HG03378 (cell line): ENCODE results near the gene ZBTB7C.
"Not testable (repeated sequence)": the region's sequence is repeated elsewhere in the genome, so short reads cannot be mapped to it uniquely, and the experiment has no call there.

Experiments used
- ATAC-seq: cut with Tn5 transposase; IDR thresholded peaks from one replicate; pipeline ENCODE4 v1.9.1; 2021; ENCODE audit warnings: mild to moderate bottlenecking, moderate library complexity; ENCODE audit not compliant: unreplicated experiment

Gene ZBTB7C

DNA sequence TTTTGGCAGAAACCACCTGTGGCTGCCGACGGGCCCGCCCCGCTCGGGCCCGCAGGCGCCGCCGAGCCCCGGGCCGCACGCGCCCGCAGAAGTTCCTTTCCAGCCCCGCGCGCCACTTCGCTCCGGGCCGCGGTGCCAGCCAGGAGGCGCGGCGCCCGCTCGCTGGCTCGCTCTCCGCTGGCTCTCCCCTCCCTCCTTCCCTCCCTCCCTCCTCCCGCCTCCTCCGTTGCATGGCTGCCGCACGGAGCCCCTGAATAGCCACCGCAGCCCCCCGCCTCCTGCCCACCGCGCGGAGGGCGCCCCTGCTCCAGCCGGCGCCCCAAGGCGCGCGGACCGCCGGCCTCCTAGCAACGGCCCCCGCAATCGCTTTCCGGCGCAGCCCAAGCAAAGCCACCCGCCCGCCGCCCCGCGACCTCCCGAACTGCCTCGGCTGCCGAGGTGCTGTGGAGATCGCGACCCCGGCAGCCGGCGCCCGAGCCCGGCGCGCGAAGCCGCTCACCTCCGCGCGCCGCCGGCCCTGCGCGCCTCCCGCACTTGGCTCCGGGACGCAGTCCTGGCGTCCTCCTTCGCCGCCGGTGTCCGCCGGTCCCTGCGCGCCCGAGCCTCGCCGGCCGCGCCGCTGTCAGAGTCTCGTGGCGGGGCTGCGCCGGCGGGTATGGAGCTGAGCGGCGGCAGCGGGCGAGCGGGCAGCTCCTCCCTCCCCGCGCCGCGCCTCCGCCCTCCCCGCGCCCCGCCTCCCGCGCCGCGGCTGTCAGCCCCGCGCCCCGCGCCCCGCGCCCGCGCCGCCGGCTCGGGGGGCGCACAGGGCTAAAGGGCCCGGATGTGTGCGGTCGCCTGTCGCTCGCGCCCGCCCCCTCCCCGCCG is at the start of gene ZBTB7C:
ZBTB7C (minus strand) TSS at position 657 of the 864 bp plus-strand sequence.
- no peak for ATAC-seq

DNA sequence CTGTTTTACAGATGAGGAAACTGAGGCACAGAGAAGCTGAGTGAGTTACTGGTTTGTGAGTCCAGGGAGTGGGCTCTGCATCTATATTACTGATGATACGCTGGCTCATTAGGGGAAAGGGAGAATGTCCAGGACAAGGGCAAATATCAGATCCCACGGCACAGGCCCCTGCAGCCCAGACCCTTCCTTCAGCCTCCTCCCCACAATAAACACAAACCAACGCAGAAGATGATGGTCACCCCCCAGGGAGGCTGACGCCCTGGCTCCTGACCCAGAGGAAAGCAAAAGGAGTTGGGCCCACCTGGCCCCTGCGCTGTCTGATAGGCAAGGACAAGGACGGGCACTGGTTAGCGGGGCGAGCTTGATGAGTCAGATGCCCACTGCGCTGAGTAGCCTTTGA is 47.7 kb upstream of the ZBTB7C start:
- ATAC-seq, result no peak

DNA sequence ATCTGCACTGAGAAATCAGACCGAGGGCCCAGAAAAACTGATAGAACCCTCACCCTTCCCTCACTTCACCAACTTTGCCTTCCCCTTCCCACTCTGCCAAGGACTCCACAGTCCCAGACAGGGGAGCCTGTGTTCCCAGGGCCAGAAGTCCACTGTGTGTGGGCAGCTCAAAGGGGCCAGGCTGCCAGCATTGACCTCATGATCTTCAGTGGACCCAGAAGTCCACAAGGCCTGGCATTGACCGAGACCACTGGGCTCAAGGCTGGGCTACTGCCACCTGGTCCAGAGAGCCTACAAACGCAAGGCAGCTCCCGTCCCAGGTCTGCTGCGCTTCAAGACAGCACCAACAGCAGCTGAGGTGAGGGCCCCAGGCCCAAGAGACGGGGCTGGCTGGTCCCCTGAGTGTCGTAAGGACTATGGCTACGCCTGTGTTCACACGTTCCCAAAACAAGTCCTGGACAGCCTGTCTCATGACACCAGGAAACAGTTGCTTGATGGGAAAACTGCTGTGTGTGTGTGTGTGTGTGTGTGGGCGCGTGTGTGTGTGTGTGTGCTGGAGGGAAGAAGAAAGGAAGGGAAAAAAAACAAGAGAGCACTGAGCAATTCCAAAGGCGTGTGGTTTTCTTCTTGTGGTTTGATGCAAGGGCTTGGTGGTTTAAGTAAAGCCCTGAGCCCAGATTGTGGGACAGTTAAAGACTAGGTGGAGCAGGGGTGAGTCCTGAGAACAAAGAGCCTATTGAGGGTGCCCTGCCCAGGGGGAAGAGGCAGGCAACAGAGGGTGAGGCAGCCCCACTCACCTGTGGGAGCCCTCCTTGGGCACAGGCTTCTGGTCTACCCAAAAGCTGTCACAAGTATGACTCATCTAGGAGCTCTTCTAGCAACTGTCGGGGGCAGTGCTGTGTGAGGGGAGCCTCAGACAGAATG is 46.6 kb upstream of the ZBTB7C start:
- ATAC-seq, result no peak

DNA sequence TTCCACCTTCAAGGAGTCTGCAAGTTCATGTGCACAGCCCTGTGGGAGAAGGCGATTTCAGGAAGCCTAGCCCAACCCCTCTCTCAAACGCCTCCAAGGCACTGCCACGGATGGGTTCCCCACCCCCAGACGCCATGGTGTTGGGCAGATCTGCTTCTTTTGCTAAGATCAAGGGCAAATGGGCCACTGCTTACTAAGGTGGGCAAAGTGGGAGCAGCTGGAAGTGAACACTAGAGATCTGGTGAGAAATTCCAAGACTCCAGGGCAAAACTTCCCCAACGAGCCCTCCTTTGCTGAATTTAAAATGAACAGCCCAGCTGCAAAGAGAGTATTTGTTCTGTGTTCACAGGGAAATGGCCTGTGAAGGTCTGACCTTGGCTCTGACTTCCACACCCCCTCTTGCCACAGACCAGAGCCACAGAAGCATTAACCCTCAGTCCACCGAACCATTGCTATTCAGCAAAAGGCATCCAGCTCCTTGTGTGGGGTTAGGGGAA is 45.1 kb upstream of the ZBTB7C start:
- ATAC-seq, result no peak

DNA sequence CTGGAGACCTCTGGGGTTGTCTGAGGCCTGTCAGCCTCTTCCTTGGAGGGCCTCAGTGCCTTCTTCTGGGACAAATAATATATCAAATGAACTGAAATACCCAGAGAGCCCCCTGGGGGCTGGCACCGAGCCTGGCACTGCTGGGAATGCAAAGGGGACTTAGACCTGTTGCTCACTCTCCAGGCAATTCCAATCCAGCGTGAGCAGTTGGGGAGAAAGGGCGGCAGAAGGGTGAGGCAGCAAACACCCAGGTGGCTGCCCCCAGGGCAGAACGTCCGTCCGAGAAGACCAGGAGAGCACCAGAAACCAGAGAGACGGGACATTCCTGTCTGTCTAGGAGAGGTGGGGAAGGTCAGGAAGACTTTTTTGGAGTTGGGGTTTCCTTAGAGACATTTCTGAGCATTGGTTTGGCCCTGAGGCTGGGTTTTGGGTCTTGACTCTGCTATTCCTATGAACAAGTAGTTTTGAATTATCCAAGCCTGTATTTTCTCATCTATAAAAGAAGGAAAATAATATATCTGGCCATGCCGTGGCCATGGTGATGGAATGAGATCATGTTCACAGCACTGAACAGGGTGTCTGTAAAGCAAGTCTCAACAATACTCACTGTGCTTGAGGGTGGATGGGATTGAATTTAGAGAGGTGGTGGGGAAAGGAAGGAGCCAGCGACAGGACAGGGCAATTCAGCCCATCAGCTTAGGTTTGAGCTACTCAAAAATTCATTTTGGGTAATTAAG is 44.3 kb upstream of the ZBTB7C start:
- ATAC-seq, result no peak

DNA sequence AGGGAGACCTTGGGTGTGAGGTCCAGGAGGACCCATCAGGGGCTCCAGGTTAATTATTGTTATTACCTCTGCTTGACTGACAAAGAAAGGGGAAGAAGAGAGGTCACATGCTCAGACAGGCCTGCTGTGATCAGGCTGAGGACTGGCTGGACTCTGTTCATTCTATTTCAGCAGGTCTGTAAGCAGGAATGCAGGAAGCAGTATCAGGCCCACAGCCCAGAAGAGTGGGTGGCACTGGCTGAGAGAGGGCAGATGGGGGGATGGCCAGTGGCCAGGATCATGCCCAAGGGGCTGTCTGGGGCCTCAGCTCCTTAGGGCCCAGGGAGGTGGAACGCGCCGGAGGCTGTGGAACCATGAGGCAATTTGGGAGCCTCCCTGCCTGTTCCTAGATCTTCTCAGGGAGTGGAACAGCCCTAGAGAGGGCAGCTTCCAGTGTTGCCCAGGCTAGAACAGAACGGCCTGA is 43.7 kb upstream of the ZBTB7C start:
- no peak for ATAC-seq

DNA sequence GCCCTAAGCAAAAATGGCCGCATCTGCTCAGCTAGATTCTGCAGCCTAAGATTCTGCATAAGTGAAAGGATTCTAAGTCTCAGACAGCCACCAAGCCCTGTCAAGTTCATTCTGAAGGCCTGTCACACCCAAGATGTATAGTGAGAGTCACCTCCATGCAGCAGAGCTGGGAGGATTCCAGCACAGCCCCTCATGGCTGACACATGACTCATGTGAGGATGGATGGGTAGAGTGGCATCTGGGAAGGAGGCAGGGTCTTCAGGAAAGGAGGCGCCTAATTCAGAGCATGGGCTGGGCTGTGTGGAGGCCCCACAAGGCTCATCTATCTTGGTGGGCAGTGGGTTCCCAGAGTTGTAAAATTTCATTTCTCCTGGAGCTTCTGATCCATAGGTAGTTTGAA is 41.5 kb upstream of the ZBTB7C start:
- no peak for ATAC-seq

DNA sequence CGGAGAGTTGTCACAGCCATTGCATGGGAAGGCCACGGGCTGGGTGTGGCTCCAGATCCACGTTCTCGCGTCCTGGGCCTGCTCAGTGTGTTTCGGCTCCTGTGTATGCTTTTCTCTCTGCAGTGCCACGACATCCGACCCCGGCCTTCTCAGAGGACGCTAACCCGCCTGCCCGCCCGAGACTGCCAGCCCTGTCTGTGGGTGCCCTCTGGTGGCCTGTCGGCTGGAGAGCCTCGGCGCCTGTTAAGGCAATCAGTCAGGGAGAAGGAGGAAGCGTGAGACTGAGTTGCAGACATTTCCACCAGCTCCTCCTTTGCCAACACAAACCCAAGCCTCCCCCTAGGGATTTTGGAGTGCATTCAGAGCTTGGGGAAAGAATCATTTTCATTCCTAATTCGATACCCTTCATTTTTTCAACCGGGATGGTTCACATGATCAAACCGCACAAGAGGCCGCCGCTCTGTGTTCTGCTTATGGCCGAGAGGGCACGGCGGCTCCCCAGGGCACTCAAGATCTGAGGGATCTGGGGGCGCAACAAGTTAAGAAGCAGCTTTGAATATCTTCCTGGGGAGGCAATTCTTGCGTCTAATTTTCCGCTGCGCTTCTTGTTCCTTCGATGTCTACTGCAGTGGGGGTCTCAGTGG is 37.5 kb upstream of the ZBTB7C start:
- ATAC-seq, result no peak

DNA sequence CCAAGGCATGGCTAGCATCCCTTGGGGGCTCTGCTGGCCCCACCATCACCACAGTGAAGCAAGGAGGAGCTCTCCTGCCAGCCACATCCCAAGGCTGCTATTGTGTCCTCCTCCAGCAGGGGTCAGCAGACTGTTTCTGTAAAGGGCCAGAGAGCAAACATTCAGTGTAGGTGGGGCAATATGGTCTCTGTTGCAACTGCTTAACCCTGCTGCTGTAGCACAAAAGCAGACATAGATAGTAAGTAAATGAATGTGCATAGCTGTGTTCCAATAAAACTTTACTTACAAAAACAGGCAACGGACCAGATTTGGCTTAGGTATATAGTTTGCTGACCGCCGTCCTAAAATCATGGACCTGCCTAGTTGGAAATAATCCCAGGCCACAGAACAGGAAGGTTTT is 36.4 kb upstream of the ZBTB7C start:
- ATAC-seq, result peak; percentile 51

DNA sequence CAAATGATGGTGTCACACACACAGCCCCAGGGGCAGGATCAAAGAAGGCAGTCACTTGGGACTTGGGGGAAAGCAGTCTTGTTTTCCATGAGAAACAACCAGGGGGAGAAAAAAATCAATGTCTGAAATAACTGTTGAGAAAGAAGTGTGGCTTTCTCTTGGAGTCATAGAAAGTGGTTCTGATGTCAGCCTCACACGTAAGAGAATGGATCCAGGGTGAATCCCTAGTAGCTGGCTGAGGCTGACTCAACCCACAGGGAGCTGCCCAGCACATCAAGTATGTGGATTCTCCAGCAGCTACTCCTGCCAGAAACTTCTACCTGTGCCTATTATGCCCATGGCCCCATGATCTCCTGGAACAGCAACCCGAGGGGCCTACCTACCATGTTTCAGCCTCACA is 33.6 kb upstream of the ZBTB7C start:
- no peak for ATAC-seq

DNA sequence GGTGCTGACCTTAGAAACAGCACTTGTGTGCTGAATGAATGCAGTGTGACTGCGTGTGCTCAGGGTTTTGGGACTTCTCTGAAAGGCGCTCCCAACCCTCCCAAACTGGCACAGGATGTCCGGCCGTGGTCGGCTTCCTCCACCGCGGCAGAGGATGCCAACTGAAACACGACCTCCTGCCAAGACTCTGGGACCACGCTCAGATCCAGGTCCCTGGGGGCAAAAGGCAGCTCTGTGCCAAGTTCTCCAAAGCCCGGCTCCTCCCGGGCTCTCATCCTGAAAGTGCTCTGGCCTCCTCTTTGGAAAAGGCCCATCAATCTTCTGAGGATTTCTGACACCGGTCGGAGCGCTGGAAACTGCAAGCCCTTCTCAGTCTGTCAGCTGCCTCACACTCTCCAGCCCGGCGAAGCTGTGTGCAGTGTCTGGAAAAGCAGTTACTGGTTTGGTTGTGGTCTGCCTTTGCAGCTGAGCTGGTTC is 32.3 kb upstream of the ZBTB7C start:
- ATAC-seq, result no peak

DNA sequence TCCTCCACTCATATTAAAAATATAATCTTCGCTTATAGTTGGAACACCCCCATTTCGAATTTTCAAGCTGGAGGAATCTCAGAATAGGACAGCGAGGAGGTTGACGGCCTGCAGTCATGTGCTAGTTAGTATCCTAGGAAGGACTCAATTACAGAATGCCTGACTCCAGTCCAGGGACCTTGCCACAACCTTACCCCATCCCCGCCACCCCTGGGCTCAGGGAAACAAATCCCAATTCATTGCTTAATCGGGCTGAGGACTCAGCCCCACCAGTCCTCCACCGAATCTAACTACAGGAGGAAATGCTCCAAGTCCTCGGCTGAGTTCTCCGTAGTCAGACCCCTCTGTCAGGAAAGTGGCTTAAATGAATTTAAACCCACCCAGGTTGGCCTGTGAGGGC is 31.7 kb upstream of the ZBTB7C start:
- ATAC-seq, result no peak

DNA sequence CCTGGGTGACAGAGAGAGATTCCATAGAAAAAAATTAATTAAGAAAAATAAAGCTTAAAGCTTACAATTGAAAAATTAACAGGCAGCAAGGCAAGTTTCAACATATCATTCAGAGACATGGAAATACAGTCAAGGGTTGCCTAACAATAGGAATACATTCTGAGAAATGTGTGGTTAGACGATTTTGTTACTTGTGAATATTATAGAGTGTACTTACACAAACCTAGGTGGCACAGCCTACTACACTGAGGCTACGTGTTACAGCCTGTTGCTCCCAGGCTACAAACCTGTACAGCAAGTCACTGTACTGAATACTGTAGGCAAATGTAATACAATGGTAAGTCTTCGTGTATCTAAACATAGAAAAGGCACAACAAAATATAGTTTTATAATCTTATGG is 27.7 kb upstream of the ZBTB7C start:
- ATAC-seq, result no peak

DNA sequence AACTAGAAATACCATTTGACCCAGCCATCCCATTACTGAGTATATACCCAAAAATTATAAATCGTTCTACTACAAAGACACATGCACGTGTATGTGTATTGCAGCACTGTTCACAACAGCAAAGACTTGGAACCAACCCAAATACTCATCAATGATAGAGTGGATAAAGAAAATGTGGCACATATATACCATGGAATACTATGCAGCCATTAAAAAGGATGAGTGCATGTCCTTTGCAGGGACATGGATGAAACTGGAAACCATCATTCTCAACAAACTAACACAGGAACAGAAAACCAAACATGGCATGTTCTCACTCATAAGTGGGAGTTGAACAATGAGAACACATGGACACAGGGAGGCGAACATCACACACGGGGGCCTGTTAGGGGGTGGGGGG is 25.2 kb upstream of the ZBTB7C start:
- ATAC-seq, result not testable (repeated sequence)

DNA sequence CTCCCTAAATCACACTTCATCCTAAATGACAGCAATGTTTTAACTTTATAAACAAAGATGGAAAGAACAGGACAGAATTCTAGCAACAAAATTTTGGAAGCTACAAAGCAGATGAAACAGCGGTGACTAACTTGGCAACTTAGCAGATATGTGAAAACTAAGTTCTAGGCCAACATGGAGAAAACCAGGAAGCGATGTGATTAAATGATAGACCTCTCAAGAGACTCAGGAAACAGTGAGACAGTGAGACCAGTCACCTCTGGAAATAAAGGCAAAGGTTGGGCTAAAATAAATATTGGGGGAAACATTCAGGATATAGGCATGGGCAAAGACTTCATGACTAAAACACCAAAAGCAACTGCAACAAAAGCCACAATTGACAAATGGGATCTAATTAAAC is 24.4 kb upstream of the ZBTB7C start:
- ATAC-seq, result no peak

DNA sequence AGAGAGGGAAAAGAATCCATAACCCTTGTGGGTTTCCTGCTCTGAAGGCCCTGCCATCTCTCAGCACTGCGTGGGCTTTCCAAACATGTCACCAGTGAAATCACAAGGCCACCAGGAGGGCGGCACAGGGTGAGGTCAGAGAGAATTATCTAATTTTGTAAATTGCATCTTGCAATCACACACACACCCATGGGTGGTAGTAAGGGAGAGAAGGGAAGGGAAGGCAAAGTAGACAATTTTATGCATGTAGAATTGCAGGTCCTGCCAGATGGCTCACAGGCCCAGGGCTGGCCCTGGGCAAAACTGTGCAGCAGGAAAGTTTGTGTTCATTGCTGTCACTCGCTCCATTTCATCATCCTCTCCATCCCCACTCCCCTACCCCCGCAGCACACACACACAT is 21.0 kb upstream of the ZBTB7C start:
- no peak for ATAC-seq

DNA sequence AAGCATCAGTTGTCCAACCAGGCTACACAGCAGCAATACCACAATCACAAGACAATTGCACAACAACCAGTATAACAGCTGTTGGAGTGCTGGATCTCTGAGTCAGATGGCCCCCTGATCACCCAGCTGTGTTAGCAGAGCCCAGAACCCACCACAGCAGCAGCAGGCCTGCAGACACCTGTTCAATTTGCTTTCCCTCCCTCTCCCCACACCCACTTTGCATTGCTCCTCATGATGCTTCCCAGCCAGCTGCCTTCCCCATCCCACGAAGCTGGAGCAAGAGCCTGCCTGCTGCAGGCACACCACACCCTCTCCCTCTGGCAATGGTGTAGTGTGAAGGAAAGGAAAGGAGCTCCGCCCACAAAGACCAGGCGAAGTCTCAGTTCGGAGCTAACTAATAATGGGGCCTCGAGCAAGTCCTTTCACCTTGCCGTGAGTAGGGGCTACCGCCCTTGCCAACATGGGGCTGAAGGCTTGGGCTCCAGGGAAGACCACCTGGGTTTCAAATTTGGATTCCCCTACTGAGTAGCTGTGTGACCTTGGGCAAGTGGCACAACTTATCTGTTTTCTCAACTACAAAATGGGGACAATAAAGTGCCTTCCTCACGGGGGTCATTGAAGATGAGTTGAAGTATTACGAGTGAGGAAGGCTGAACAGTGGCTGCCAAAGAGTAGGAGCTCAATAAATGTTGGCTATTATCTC is 19.4 kb upstream of the ZBTB7C start:
- ATAC-seq, result no peak

DNA sequence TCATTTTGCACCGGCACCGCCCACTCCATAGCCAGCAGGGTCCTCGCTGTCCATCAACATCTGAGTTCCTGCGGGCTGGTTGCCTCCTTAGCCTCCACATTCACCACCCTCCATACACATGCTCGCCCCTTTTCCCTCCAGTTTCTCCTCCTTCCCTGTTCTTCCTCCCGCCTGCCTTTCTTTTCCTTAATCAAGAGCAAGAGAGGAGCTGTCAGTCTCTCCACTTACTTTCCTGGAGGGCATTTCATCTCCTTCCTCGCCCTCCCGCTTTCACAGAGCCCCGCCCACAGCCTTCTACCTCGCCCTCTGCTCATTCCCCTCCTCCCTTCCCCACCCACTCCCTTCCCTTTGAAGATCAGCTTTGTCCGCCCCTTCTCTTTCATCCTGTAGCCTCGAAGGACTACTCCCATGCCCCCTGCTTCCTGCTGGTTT is 13.8 kb upstream of the ZBTB7C start:
- no peak for ATAC-seq

DNA sequence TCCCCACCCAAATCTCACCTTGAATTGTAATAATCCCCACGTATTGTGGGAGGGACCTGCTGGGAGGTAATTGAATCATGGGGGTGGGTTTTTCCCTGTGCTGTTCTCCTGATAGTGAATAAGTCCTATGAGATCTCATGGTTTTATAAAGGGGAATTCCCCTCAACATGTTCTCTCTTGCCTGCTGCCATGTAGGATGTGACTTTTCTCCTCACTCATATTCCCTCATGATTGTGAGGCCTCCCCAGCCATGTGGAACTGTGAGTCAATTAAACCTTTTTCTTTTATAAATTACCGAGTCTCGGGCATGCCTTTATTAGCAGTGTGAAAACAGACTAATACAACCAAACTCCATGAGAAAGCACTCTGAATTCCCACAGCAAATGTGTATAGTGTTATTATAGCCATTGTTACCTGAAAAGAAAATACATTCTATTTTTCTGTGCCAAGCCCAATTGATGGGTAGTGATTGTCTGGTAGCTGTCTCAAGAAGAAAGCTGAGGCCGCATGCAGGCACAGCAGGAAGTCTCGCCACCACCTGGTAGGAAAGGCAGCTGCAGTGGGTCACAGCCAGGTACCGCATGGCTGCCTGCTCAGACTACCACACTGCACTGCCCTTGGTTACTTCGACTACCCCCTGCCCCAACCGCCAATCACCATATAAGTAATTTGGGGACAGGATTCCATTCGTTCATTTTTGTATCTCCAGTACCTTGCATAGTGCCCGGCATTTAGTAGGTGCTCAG is 10.3 kb upstream of the ZBTB7C start:
- ATAC-seq, result no peak
